IMR-90 (cell line): ENCODE results near the gene SLC35C1. TPM values are rescaled to one million over a fixed set of nuclear protein-coding genes. Genes with fewer than 3 reads are reported as not detected.
A peak's percentile ranks its signal among the peaks of the same experiment; 100 is the strongest.

ENCODE experiments used
- ATAC-seq: fragments of 200-7000 bp; cut with Tn5 transposase; 2 replicates; pipeline ENCODE4 v1.9.1; 2020; ENCODE audit warnings: low read depth, mild to moderate bottlenecking, moderate library complexity
- BruUV-seq: library from RNA; stranded (reverse); fragments of 400-500 nt; replicated peaks from 2 replicates; lab custom pipeline; 2021; lab: Mats Ljungman, UMichigan
- CTCF ChIA-PET: fragments of 300-600 bp; formaldehyde crosslinking; extraction: SDS; loops from one replicate; lab custom pipeline; 2021; ENCODE audit warnings: antibody characterized with exemption; lab: Yijun Ruan, JAX
- POLR2A ChIA-PET: fragments of 300-600 bp; sonication (Branson Sonifier 250); formaldehyde crosslinking; loops from one replicate; lab custom pipeline; 2022; ENCODE audit warnings: antibody characterized with exemption; ENCODE audit not compliant: unreplicated experiment; lab: Charles Lee
- DNase-seq: peaks from one replicate; pipeline ENCODE4 v3.0.0; 2013
- H2AFZ ChIP-seq: replicated peaks from 2 replicates; pipeline ENCODE3; 2013; ENCODE audit warnings: low read length, mild to moderate bottlenecking; ENCODE audit not compliant: poor library complexity
- H2AK5ac ChIP-seq: 2 replicates; pipeline ENCODE4 v1.6.1; 2013; ENCODE audit warnings: low read depth, low read length, inconsistent platforms
- H2AK9ac ChIP-seq: replicated peaks from 2 replicates; pipeline ENCODE3; 2013; ENCODE audit warnings: mild to moderate bottlenecking, low read depth, low read length, moderate library complexity; ENCODE audit not compliant: poor library complexity
- H2BK120ac ChIP-seq: 2 replicates; pipeline ENCODE4 v1.6.1; 2013; ENCODE audit warnings: low read depth, low read length, inconsistent platforms
- H2BK15ac ChIP-seq: 3 replicates; pipeline ENCODE4 v1.6.1; 2013; ENCODE audit warnings: low read depth, low read length, inconsistent platforms
- H2BK20ac ChIP-seq: 2 replicates; pipeline ENCODE4 v1.6.1; 2013; ENCODE audit warnings: low read depth, mild to moderate bottlenecking, inconsistent platforms, low read length, moderate library complexity
- H2BK5ac ChIP-seq: 2 replicates; pipeline ENCODE4 v1.6.1; 2013; ENCODE audit warnings: mild to moderate bottlenecking, low read depth, low read length, inconsistent platforms; ENCODE audit not compliant: poor library complexity, severe bottlenecking
- H3K14ac ChIP-seq: replicated peaks from 2 replicates; pipeline ENCODE4 v1.6.1; 2013; ENCODE audit warnings: low read depth, low read length, inconsistent platforms
- H3K18ac ChIP-seq: 2 replicates; pipeline ENCODE4 v1.6.1; 2013; ENCODE audit warnings: low read depth, low read length, control low read depth
- H3K23ac ChIP-seq: 2 replicates; pipeline ENCODE4 v1.6.1; 2013; ENCODE audit warnings: low read depth, low read length, inconsistent platforms
- H3K27ac ChIP-seq: 2 replicates; pipeline ENCODE4 v1.5.1; 2013; ENCODE audit warnings: mild to moderate bottlenecking, control low read depth, low read length; ENCODE audit not compliant: insufficient read depth
- H3K27me3 ChIP-seq: 2 replicates; pipeline ENCODE4 v1.6.1; 2013; ENCODE audit warnings: low read length; ENCODE audit not compliant: control insufficient read depth, insufficient read depth
- H3K36me3 ChIP-seq: 2 replicates; pipeline ENCODE4 v1.6.1; 2013; ENCODE audit warnings: low read length, mixed read lengths; ENCODE audit not compliant: control insufficient read depth, insufficient read depth
- H3K4ac ChIP-seq: 2 replicates; pipeline ENCODE4 v1.6.1; 2013; ENCODE audit warnings: low read depth, low read length, inconsistent platforms
- H3K4me1 ChIP-seq: 2 replicates; pipeline ENCODE4 v1.6.1; 2013; ENCODE audit warnings: low read length, mixed read lengths; ENCODE audit not compliant: control insufficient read depth, insufficient read depth
- H3K4me2 ChIP-seq: 2 replicates; pipeline ENCODE4 v1.6.1; 2013; ENCODE audit warnings: low read depth, mild to moderate bottlenecking, control low read depth, low read length, moderate library complexity
- H3K4me3 ChIP-seq: 2 replicates; pipeline ENCODE4 v1.5.1; 2013; ENCODE audit warnings: low read depth, mild to moderate bottlenecking, control low read depth, low read length, moderate library complexity; ENCODE audit not compliant: insufficient read depth
- H3K56ac ChIP-seq: 2 replicates; pipeline ENCODE4 v1.6.1; 2013; ENCODE audit warnings: low read length, inconsistent platforms; ENCODE audit not compliant: insufficient read depth; ENCODE audit errors: extremely low read depth
- H3K79me1 ChIP-seq, 2 experiments: 2 replicates each; pipeline ENCODE4 v1.6.1; 2013; ENCODE audit warnings: low read length in 2 of 2, inconsistent platforms in 1 of 2, low read depth in 1 of 2
- H3K9ac ChIP-seq: 2 replicates; pipeline ENCODE4 v1.6.1; 2013; ENCODE audit warnings: low read depth, low read length, control low read depth
- H3K9me1 ChIP-seq: 2 replicates; pipeline ENCODE4 v1.6.1; 2013; ENCODE audit warnings: low read length, inconsistent platforms; ENCODE audit not compliant: insufficient read depth
- H3K9me3 ChIP-seq: 2 replicates; pipeline ENCODE4 v1.6.1; 2013; ENCODE audit warnings: low read length; ENCODE audit not compliant: control insufficient read depth, insufficient read depth
- H4K20me1 ChIP-seq: 2 replicates; pipeline ENCODE4 v1.6.1; 2013; ENCODE audit warnings: low read length, inconsistent platforms; ENCODE audit not compliant: insufficient read depth
- H4K5ac ChIP-seq: 2 replicates; pipeline ENCODE4 v1.6.1; 2013; ENCODE audit warnings: mild to moderate bottlenecking, low read depth, low read length, control low read depth
- H4K8ac ChIP-seq, 2 experiments: 2 replicates each; pipeline ENCODE4 v1.6.1; 2013; ENCODE audit warnings: low read depth in 2 of 2, low read length in 2 of 2, control low read depth in 1 of 2, inconsistent platforms in 1 of 2
- H4K91ac ChIP-seq: 2 replicates; pipeline ENCODE4 v1.6.1; 2013; ENCODE audit warnings: low read depth, low read length, inconsistent platforms; ENCODE audit not compliant: insufficient read depth
- BHLHE40 ChIP-seq: fragments of 150-350 bp; IDR thresholded peaks from 2 replicates; pipeline ENCODE4 v1.6.1; 2016; ENCODE audit warnings: mild to moderate bottlenecking, low read depth, low read length
- CEBPB ChIP-seq: IDR thresholded peaks from 2 replicates; pipeline ENCODE4 v1.6.1; 2012; ENCODE audit warnings: low read depth, low read length, improper control_type of control experiment
- MAZ ChIP-seq: IDR thresholded peaks from 2 replicates; pipeline ENCODE4 v1.6.1; 2012; ENCODE audit warnings: low read depth, mild to moderate bottlenecking, low read length, improper control_type of control experiment, moderate library complexity, borderline replicate concordance
- POLR2A ChIP-seq: IDR thresholded peaks from 2 replicates; pipeline ENCODE4 v1.6.1; 2012; ENCODE audit warnings: mild to moderate bottlenecking, low read depth, low read length
- RAD21 ChIP-seq: IDR thresholded peaks from 2 replicates; pipeline ENCODE4 v1.6.1; 2012; ENCODE audit warnings: low read length, improper control_type of control experiment
- RCOR1 ChIP-seq: IDR thresholded peaks from 2 replicates; pipeline ENCODE4 v1.6.1; 2012; ENCODE audit warnings: mild to moderate bottlenecking, low read length, improper control_type of control experiment; ENCODE audit not compliant: insufficient replicate concordance
- RFX5 ChIP-seq: IDR thresholded peaks from 2 replicates; pipeline ENCODE4 v1.8.0; 2012; ENCODE audit warnings: low read depth, mild to moderate bottlenecking, low read length, moderate library complexity
- WGBS, 2 experiments: methylation state at CpG; one replicate each; pipeline versions ENCODE4 v1.1.5 to v1.1.7; 2013; ENCODE audit warnings: missing lambda C conversion rate in 2 of 2; ENCODE audit not compliant: insufficient read length in 1 of 2; ENCODE audit errors: extremely low coverage in 2 of 2; 5-methylcytosine and 5-hydroxymethylcytosine counted together
- dilution Hi-C: fragments of 300-500 bp; cut with HindIII; formaldehyde crosslinking; loops from one replicate; pipeline ENCODE4 v1.14.3; 2018; ENCODE audit warnings: low sequenced_read_pairs; ENCODE audit not compliant: unreplicated experiment
- in situ Hi-C: fragments of 300-500 bp; cut with MboI; formaldehyde crosslinking; loops from 3 replicates; pipeline ENCODE4 v1.14.3; 2019; ENCODE audit warnings: low sequenced_read_pairs, inconsistent platforms, mixed read lengths
- intact Hi-C: fragments of 100-400 bp; cut with micrococcal nuclease; formaldehyde crosslinking; loops from 2 replicates; pipeline ENCODE4 v1.10.0; 2022
- polyA plus RNA-seq, 3 experiments: library from polyadenylated mRNA; depleted of rRNA; stranded (reverse); fragments of >200 nt; gene quantifications; 2 replicates each; pipeline ENCODE4 v1.2.3, GENCODE V29; 2012; ENCODE audit warnings: low replicate concordance in 1 of 3
- total RNA-seq: library from RNA; depleted of rRNA; stranded (reverse); fragments of >200 nt; gene quantifications from 2 replicates; pipeline ENCODE4 v1.2.3, GENCODE V29; 2012
- TF ChIP-seq, protein P1 (sequence below): conservative IDR thresholded peaks from 2 replicates; pipeline ENCODE4 v1.5.1; 2012; ENCODE audit warnings: mild to moderate bottlenecking, low read depth, low read length, improper control_type of control experiment
- TF ChIP-seq, protein P2 (sequence below): fragments of 150-350 bp; IDR thresholded peaks from 2 replicates; pipeline ENCODE4 v1.6.1; 2017; ENCODE audit warnings: mild to moderate bottlenecking, antibody characterized with exemption, low read length, low read depth
- TF ChIP-seq, protein P3 (sequence below): fragments of 150-350 bp; IDR thresholded peaks from 2 replicates; pipeline ENCODE4 v1.6.1; 2016; ENCODE audit warnings: low read depth, mild to moderate bottlenecking, low read length, moderate library complexity, borderline replicate concordance

Gene SLC35C1
- total and polyA plus RNA-seq, 2 of the 4 experiments (the other 2 are of a cell fraction): 4.3 to 27.1 TPM

DNA sequence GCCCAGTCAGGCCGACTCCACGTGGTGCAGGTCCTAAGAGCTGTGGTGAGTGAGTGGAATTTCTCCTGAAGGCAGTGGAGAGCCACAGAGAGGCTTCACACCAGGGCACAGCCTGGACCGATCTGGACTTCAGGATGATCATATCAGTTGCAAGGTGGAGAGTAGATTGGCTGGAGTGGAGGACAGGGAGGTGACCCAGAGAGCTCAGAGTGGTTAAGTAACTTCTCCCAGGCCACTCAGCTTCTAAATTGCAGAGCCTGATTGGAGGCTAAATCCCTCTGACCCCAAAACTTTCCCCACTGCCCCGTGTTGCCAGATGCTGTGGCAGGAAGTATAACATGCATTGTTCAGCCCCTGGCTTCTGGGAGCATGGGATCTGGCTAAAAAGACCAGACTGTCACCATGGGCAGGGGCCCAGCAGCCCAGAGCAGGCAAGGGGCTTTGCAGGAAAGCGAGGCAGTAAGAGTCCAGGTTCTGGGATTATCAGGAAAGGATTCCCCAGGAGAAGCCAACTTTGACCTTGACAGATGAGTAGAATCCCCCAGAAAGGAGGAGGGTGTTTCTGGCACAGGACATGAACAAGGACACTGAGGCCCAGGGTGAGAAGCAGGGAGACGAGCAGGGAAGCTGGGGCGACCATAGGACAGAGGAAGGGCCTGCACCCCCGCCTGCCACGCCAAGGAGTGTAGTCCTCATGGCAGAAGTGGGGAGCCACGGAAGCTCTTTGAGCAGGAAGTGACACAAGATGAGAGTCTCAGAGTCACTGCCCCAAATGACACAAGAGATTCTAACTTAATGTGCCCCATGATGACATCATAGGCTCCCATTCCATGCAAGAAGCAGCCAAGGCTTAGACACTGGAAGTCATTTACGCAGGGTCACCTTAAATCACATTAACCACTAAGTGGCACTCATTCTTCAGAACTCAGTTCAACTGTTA lies 4.8 kb downstream of the SLC35C1 start (continued):
- TF ChIP-seq MAZ: no peak

DNA sequence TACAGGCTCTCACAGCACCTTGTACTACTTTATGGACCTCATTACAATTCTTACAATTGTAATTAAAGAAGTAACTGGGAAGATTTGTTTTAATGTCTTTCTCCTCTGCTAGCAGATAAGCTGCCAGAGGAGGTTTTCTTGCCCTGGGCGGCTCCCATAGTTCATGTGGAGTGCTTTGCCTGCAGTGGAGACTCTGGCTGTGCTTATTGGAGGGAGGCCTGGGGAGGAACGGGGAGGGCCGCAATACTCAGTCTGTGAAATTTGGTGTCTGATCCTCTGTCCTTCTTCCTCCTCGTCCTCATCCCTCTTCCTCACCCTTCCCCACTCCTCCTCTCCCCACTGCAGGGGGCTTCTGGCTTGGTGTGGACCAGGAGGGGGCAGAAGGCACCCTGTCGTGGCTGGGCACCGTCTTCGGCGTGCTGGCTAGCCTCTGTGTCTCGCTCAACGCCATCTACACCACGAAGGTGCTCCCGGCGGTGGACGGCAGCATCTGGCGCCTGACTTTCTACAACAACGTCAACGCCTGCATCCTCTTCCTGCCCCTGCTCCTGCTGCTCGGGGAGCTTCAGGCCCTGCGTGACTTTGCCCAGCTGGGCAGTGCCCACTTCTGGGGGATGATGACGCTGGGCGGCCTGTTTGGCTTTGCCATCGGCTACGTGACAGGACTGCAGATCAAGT lies 5.6 kb downstream of the SLC35C1 start:
- ChIA-PET CTCF (no interaction called here), POLR2A (no interaction called here)
- Histone ChIP-seq H3K9me3 (no peaks in the 10 kb centered on the region), H3K56ac (no peak overlapping the region), H2AK5ac (no peak overlapping the region), H4K20me1 (peaks cover 36% of the 10 kb centered on the region), H4K5ac (no peak overlapping the region), H2BK20ac (no peak overlapping the region), H3K36me3 (peaks cover 38% of the 10 kb centered on the region), H3K4me1 (peaks cover 20% of the 10 kb centered on the region), H3K4me2 (no peak overlapping the region), H3K14ac (no peak overlapping the region), H3K18ac (no peak overlapping the region), H3K4ac (no peak overlapping the region), H2BK15ac (no peak overlapping the region), H2BK120ac (no peak overlapping the region), H2AK9ac (peak overlapping the region; percentile 30), H3K79me1 (peaks cover 38 to 54% of the 10 kb centered on the region in 2 experiments), H4K8ac (no peak overlapping the region), H3K4me3 (no peak overlapping the region), H3K9me1 (peaks cover 27% of the 10 kb centered on the region), H3K9ac (no peak overlapping the region), H3K27ac (no peak overlapping the region), H3K27me3 (no peaks in the 10 kb centered on the region), H3K23ac (no peak overlapping the region), H2AFZ (no peak overlapping the region), H2BK5ac (no peak overlapping the region), H4K91ac (no peak overlapping the region)
- intact Hi-C loops: no loop called here
- 97% methylated on average over 13 of the region's 23 CpGs; no CpG with 5 or more reads in 1 of the 2 experiments for WGBS, 2 experiments
- dilution Hi-C loops: no loop called here
- in situ Hi-C loops: loop anchor here (25.0 kb wide), 1 partner anchor 1248 kb away; the partner anchor contains the start of gene CD82
- TF ChIP-seq, protein P1, sequence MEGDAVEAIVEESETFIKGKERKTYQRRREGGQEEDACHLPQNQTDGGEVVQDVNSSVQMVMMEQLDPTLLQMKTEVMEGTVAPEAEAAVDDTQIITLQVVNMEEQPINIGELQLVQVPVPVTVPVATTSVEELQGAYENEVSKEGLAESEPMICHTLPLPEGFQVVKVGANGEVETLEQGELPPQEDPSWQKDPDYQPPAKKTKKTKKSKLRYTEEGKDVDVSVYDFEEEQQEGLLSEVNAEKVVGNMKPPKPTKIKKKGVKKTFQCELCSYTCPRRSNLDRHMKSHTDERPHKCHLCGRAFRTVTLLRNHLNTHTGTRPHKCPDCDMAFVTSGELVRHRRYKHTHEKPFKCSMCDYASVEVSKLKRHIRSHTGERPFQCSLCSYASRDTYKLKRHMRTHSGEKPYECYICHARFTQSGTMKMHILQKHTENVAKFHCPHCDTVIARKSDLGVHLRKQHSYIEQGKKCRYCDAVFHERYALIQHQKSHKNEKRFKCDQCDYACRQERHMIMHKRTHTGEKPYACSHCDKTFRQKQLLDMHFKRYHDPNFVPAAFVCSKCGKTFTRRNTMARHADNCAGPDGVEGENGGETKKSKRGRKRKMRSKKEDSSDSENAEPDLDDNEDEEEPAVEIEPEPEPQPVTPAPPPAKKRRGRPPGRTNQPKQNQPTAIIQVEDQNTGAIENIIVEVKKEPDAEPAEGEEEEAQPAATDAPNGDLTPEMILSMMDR: no peak
- TF ChIP-seq RCOR1 (no peak), RAD21 (no peak), CEBPB (no peak), POLR2A (no peak), BHLHE40 (no peak), RFX5 (no peak)
- TF ChIP-seq, protein P2, sequence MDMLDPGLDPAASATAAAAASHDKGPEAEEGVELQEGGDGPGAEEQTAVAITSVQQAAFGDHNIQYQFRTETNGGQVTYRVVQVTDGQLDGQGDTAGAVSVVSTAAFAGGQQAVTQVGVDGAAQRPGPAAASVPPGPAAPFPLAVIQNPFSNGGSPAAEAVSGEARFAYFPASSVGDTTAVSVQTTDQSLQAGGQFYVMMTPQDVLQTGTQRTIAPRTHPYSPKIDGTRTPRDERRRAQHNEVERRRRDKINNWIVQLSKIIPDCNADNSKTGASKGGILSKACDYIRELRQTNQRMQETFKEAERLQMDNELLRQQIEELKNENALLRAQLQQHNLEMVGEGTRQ: no peak
- TF ChIP-seq, protein P3, sequence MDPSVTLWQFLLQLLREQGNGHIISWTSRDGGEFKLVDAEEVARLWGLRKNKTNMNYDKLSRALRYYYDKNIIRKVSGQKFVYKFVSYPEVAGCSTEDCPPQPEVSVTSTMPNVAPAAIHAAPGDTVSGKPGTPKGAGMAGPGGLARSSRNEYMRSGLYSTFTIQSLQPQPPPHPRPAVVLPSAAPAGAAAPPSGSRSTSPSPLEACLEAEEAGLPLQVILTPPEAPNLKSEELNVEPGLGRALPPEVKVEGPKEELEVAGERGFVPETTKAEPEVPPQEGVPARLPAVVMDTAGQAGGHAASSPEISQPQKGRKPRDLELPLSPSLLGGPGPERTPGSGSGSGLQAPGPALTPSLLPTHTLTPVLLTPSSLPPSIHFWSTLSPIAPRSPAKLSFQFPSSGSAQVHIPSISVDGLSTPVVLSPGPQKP: no peak
- DNase-seq (no peak), ATAC-seq (no peak)
- no TSS peak for BruUV-seq
